Endothelial cell of umbilical vein (primary cell): ENCODE results near the gene GRM8. TPM values are rescaled to one million over a fixed set of nuclear protein-coding genes. Genes with fewer than 3 reads are reported as not detected.
"Not testable (repeated sequence)": the region's sequence is repeated elsewhere in the genome, so short reads cannot be mapped to it uniquely, and the experiment has no call there.

Experiments
- BruUV-seq: library from RNA; stranded (reverse); fragments of 400-500 nt; replicated peaks from 2 replicates; lab custom pipeline; 2021; lab: Mats Ljungman, UMichigan
- CTCF ChIA-PET: fragments of 300-600, 350-600 bp; sonication (Branson Sonifier 250); formaldehyde crosslinking; loops from one replicate; lab custom pipeline; 2021; ENCODE audit warnings: antibody characterized with exemption, inconsistent platforms; lab: Charles Lee
- POLR2A ChIA-PET: fragments of 300-600, 350-600 bp; sonication (Branson Sonifier 250); formaldehyde crosslinking; loops from one replicate; lab custom pipeline; 2021; ENCODE audit warnings: antibody characterized with exemption, inconsistent platforms; lab: Charles Lee
- DNase-seq: peaks from one replicate; pipeline ENCODE4 v3.0.0-alpha.2; 2011; ENCODE audit warnings: low read depth, low spot score
- FAIRE-seq: peaks from 2 replicates; lab custom pipeline; 2011; peaks lifted over from hg19 to GRCh38; lab: Jason Lieb, UNC
- H2AFZ ChIP-seq: 2 replicates; pipeline ENCODE4 v1.6.0; 2012; ENCODE audit warnings: low read depth, low read length, control low read depth, inconsistent platforms
- H3K27ac ChIP-seq: 2 replicates; pipeline ENCODE4 v1.5.1; 2011; ENCODE audit warnings: low read depth, mild to moderate bottlenecking, control low read depth, low read length, moderate library complexity; ENCODE audit not compliant: insufficient read depth
- H3K27me3 ChIP-seq, 2 experiments: 2 replicates each; pipeline versions ENCODE4 v1.6.0 to v1.6.1; 2011; ENCODE audit warnings: low read length in 2 of 2, mixed read lengths in 1 of 2; ENCODE audit not compliant: control insufficient read depth in 2 of 2, insufficient read depth in 2 of 2
- H3K36me3 ChIP-seq, 2 experiments: 2 replicates in 1 of 2; 3 replicates in 1 of 2; pipeline ENCODE4 v1.5.1; 2011; ENCODE audit warnings: low read length in 2 of 2, mild to moderate bottlenecking in 1 of 2, moderate library complexity in 1 of 2; ENCODE audit not compliant: control insufficient read depth in 2 of 2, insufficient read depth in 2 of 2; ENCODE audit errors: extremely low read depth in 1 of 2
- H3K4me1 ChIP-seq: 3 replicates; pipeline ENCODE4 v1.5.1; 2011; ENCODE audit warnings: mild to moderate bottlenecking, low read length; ENCODE audit not compliant: control insufficient read depth, insufficient read depth; ENCODE audit errors: extremely low read depth
- H3K4me2 ChIP-seq: 2 replicates; pipeline ENCODE4 v1.6.1; 2011; ENCODE audit warnings: low read length, control low read depth, mixed read lengths; ENCODE audit not compliant: insufficient read depth
- H3K4me3 ChIP-seq, 3 experiments: fragments of 200-600 bp in 1 of 3; sonication (generic), shearing (Covaris generic) in 1 of 3; replicated peaks in 1 of 3; 2 replicates each; pipeline ENCODE4 v1.5.1; 2011 to 2016; ENCODE audit warnings: control low read depth in 3 of 3, low read length in 3 of 3, mild to moderate bottlenecking in 2 of 3, inconsistent platforms in 1 of 3, low read depth in 1 of 3, moderate library complexity in 1 of 3; ENCODE audit not compliant: insufficient read depth in 1 of 3
- H3K79me2 ChIP-seq: 2 replicates; pipeline ENCODE4 v1.6.0; 2012; ENCODE audit warnings: low read length, inconsistent platforms; ENCODE audit not compliant: control insufficient read depth, insufficient read depth
- H3K9ac ChIP-seq: replicated peaks from 2 replicates; pipeline ENCODE3; 2011; ENCODE audit warnings: low read length, control low read depth; ENCODE audit not compliant: insufficient read depth; ENCODE audit errors: extremely low read depth
- H3K9me1 ChIP-seq: replicated peaks from 3 replicates; pipeline ENCODE4 v1.6.0; 2011; ENCODE audit warnings: mild to moderate bottlenecking, low read length; ENCODE audit not compliant: control insufficient read depth, insufficient read depth; ENCODE audit errors: extremely low read depth
- H3K9me3 ChIP-seq: replicated peaks from 2 replicates; pipeline ENCODE4 v1.5.1; 2012; ENCODE audit warnings: low read length, inconsistent platforms; ENCODE audit not compliant: control insufficient read depth, insufficient read depth
- H4K20me1 ChIP-seq: replicated peaks from 2 replicates; pipeline ENCODE3; 2011; ENCODE audit warnings: mild to moderate bottlenecking, low read length; ENCODE audit not compliant: control insufficient read depth, insufficient read depth; ENCODE audit errors: extremely low read depth
- CTCF ChIP-seq, 2 donors: IDR thresholded peaks; 1 replicate in 1 of 2; 2 replicates in 1 of 2; pipeline ENCODE4 v1.5.1; 2011; ENCODE audit warnings: low read length in 2 of 2, mild to moderate bottlenecking in 2 of 2, moderate library complexity in 2 of 2, control low read depth in 1 of 2, inconsistent platforms in 1 of 2, low read depth in 1 of 2; ENCODE audit not compliant: insufficient read depth in 1 of 2; ENCODE audit errors: extremely low read depth in 1 of 2
- EZH2 ChIP-seq: IDR thresholded peaks from 2 replicates; pipeline ENCODE4 v1.6.1; 2012; ENCODE audit warnings: borderline replicate concordance, low read depth, mild to moderate bottlenecking, moderate library complexity, low read length, inconsistent platforms; ENCODE audit not compliant: severe bottlenecking
- FOS ChIP-seq: IDR thresholded peaks from 2 replicates; pipeline ENCODE4 v1.6.1; 2011; ENCODE audit warnings: mild to moderate bottlenecking, low read length, moderate library complexity, borderline replicate concordance; ENCODE audit not compliant: insufficient read depth
- GATA2 ChIP-seq: IDR thresholded peaks from 2 replicates; pipeline ENCODE4 v1.7.0; 2011; ENCODE audit warnings: low read depth, mild to moderate bottlenecking, moderate library complexity, mixed read lengths, low read length; ENCODE audit not compliant: insufficient read length, insufficient read depth
- JUN ChIP-seq: IDR thresholded peaks from 2 replicates; pipeline ENCODE4 v1.6.1; 2011; ENCODE audit warnings: borderline replicate concordance, low read depth; ENCODE audit not compliant: insufficient read length, insufficient read depth
- MAX ChIP-seq: IDR thresholded peaks from 2 replicates; pipeline ENCODE4 v1.6.1; 2011; ENCODE audit not compliant: insufficient read depth, insufficient read length
- MYC ChIP-seq: IDR thresholded peaks from one replicate; pipeline ENCODE4 v1.6.1; 2011; ENCODE audit warnings: mild to moderate bottlenecking, low read depth, low read length
- POLR2A ChIP-seq: IDR thresholded peaks from 2 replicates; pipeline ENCODE4 v1.6.1; 2012; ENCODE audit warnings: low read depth, mild to moderate bottlenecking, control low read depth, low read length
- POLR2AphosphoS5 ChIP-seq: IDR thresholded peaks from 2 replicates; pipeline ENCODE4 v1.6.1; 2012; ENCODE audit warnings: low read depth, mild to moderate bottlenecking, control low read depth, low read length, moderate library complexity; ENCODE audit not compliant: insufficient read depth
- dilution Hi-C: fragments of 300-500 bp; cut with MboI; formaldehyde crosslinking; loops from one replicate; pipeline ENCODE4 v1.15.0; 2019; ENCODE audit warnings: low sequenced_read_pairs; ENCODE audit not compliant: extremely low pct_ligation_motif_present
- intact Hi-C: fragments of 100-400 bp; cut with micrococcal nuclease; formaldehyde crosslinking; loops from one replicate; pipeline ENCODE4 v1.10.0; 2022
- polyA plus RNA-seq, 4 experiments: library from polyadenylated mRNA; depleted of rRNA in 3 of 4; stranded (reverse) in 3 of 4; unstranded in 1 of 4; fragments of >200 nt; gene quantifications; 2 replicates each; pipeline versions ENCODE4 v1.2.1 to v1.2.3, GENCODE V29; 2011 to 2012; ENCODE audit warnings: missing spikeins in 1 of 4
- total RNA-seq: library from RNA; stranded (reverse); gene quantifications from 2 replicates; pipeline ENCODE4 v1.2.3, GENCODE V29; 2021

The GRM8 gene
- total and polyA plus RNA-seq, 2 donors (not counting 3 experiments of a cell fraction or from before 2014, with no cell fraction given) = not detected

GRCh38 chr7:126682176-126682575 is 570.6 kb downstream of the GRM8 start:
- ChIA-PET POLR2A (no interaction called here), CTCF (no interaction called here)
- H3K27ac ChIP-seq = no peak overlapping the region
- DNase-seq (no peak), FAIRE-seq (no peak)
- no peaks in the 10 kb centered on the region for H3K9me1 ChIP-seq
- no peaks in the 10 kb centered on the region for H3K36me3 ChIP-seq
- dilution Hi-C loops = no loop called here
- no peak overlapping the region for H3K4me2 ChIP-seq
- H3K9ac ChIP-seq = no peak overlapping the region
- H3K79me2 ChIP-seq = no peaks in the 10 kb centered on the region
- BruUV-seq = no TSS peak
- H3K27me3 ChIP-seq = no peaks in the 10 kb centered on the region
- intact Hi-C loops = no loop called here
- no peak overlapping the region for H3K4me3 ChIP-seq
- H3K4me1 ChIP-seq = no peaks in the 10 kb centered on the region
- H4K20me1 ChIP-seq = no peaks in the 10 kb centered on the region
- no peak for TF ChIP-seq JUN
- no peak for TF ChIP-seq MYC
- no peak for TF ChIP-seq GATA2
- no peak for TF ChIP-seq FOS
- TF ChIP-seq CTCF (IDR thresholded peaks at IDR 0.05; ENCODE audit: extremely low read depth in 1 of 2, insufficient read depth in 1 of 2, low read depth in 1 of 2, low read length in 2 of 2) = no peak
- no peak for TF ChIP-seq POLR2AphosphoS5
- no peak for TF ChIP-seq EZH2
- TF ChIP-seq POLR2A = no peak
- TF ChIP-seq MAX = no peak
- H2AFZ ChIP-seq = no peak overlapping the region
- no peaks in the 10 kb centered on the region for H3K9me3 ChIP-seq

GRCh38 chr7:126668762-126669161 is 584.0 kb downstream of the GRM8 start:
- POLR2A ChIA-PET, BruUV-seq, FAIRE-seq, H3K4me2 ChIP-seq, dilution Hi-C loops, DNase-seq, H3K4me1 ChIP-seq, H3K36me3 ChIP-seq, H3K9ac ChIP-seq, intact Hi-C loops, H3K27ac ChIP-seq, H2AFZ ChIP-seq, H3K9me1 ChIP-seq, H3K9me3 ChIP-seq, H3K27me3 ChIP-seq, CTCF ChIA-PET, H4K20me1 ChIP-seq, H3K4me3 ChIP-seq, H3K79me2 ChIP-seq: not testable (repeated sequence)
